GM18511 (cell line): ENCODE data around the gene TDRD3.
"Not testable (repeated sequence)": the region's sequence is repeated elsewhere in the genome, so short reads cannot be mapped to it uniquely, and the experiment has no call there.

Source experiments
- ATAC-seq: cut with Tn5 transposase; IDR thresholded peaks from one replicate; pipeline ENCODE4 v1.9.1; 2021; ENCODE audit warnings: mild to moderate bottlenecking, moderate library complexity; ENCODE audit not compliant: unreplicated experiment

TDRD3 gene

DNA sequence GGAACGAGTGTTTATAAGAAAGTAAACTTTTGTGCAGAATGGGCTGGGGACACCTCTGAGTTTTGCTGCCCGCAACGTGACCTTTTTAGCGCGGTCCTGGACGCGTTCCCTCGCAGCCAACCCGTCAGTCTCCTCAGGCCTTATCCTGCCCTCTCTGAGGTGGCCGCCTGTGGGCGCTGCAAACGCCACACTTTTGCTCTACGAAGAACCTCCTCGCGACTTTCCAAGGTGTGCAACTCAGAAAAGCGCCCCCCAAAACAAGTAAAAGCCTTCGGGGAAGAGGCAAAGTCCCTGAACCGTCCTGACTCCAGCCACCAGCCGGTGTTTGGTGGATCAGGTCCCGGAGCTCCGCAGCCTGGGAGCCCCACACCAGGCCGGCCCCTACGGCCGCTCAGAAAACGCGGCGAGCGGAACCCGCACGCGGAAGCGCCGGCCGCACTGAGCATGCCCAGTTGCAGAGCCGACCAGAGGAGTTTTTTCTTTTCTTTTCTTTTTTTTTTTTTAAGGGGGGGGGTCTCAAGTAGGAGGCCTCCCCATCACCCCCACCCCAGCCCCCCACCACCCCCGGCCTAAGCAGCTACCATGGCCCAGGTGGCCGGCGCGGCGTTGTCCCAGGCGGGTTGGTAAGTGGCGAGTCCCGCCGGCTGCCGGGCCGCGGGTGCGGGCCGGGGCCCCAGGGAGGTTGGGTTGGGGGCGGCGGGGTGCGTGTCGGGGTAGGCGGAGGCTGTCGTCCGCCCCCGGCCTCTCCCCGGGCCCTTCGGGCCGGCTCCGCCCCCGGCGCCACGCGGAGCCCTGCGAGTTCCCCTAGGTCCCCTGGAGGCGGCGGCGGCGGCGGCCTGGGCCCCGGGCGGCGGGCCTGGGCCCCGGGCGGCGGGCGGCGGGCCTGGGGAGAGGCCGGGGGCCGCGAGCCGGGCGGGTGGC is at the start of gene TDRD3:
Gene TDRD3 (plus strand): TSS at position 438 of the 921 bp plus-strand sequence. CDS start 145 bp downstream, at position 583.
- peak; percentile 69 for ATAC-seq

DNA sequence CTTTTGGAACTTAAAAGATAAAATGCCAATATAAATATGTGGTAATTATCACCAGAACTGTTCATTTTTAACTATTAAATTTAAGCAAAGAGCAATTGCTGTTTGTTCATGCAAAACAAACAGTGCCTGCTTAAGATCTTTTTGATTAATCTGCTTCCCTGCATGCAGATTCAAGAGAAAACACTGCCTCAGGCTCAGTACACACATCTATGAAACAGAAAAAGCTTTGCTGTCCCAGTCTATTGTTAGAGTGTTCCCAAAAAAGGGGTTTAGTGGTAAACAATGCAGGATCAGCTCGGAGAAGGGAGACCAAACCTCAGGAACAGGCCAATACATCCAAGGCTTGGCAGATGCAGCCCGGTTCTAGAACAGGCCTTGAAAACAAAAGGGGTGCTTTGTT is 49.3 kb upstream of the TDRD3 start:
- ATAC-seq, result no peak

DNA sequence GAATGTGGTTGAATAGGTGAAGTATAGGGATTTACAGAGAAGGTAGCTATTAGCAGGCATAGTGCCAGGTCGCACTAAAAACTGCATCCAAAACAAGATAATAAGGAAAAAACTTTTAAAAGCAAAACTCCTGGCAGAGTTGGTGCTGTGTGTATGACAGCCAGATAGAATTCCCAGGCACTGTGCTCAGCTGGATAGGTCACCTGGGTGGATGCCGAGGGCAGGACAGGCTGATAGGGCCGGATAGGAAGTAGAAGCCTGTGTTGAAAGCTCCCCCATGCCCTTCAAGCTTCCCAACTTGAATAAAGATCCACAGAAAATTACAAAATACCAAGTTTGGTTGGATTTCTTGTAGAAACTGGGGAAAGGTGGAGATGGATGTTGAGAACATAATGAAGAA is 48.9 kb upstream of the TDRD3 start:
- ATAC-seq, result no peak

DNA sequence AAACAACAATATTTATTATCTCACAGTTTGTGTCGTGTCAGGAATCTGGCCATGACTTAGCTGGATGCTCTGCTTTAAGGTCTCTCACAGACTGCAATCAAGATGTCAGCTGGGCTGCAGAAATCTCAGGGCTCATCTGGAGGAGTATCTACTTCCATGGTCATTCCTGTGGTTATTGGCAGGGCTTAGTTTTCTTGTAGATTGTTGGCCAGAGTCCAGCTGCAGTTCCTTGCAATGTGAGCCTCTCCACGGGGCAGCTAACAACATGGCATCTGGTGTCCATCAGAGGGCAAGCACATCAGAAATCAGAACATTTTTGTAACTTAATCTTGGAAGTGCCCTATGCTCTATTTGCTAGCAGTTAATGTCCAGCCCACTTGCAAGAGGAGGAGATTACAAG is 45.7 kb upstream of the TDRD3 start:
- no peak for ATAC-seq

DNA sequence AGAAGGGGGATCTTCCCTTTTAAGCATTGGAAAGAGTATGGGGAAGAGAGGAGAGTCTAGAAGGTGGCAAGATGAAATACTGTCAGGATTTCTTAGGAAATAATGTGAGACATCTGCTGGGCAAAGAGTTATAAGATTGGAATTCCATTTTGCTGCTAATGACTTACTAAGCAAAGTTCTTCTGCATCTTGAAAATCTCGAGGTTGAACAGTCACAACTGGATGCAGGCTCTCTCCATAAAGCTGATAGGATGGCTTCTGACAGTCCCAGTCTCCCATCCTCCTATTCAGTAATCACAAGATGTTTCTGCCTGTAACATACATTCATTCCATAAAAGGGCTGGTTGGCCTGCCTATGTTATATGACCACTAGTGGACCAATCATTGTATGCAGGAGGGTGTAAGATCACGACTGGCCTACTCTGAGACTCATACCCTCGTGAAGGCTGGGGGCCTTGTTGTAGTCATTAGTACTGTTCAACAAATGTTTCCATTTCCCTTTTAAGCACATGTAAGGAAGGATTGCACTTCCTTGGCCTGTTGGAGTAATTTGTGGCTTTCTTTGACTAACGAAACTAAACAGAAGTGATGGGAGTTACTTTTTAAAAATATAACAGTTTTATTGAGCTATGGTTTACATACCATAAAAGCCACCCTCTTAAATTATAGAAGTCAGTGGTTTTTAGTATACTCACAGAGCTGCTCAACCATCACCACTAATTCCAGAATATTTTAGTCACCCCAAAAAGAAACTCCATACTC is 45.0 kb upstream of the TDRD3 start:
- ATAC-seq, result no peak

DNA sequence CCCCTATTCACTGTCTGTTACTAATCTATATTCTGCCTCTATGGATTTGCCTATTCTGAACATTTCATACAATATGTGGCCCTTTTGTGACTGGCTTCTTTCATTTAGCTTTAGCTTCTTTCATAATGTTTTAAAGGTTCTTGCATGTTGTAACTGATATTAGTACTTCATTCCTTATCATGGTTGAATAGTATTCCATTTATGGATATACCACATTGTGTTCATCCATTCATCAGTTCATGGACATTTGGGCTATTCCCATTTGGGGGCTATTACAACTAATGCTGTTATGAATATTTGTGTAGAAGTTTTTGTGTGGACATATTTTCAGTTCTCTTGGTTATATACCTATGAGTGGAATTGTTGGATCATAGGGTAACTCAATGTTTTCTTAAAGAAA is 44.4 kb upstream of the TDRD3 start:
- ATAC-seq, result no peak

DNA sequence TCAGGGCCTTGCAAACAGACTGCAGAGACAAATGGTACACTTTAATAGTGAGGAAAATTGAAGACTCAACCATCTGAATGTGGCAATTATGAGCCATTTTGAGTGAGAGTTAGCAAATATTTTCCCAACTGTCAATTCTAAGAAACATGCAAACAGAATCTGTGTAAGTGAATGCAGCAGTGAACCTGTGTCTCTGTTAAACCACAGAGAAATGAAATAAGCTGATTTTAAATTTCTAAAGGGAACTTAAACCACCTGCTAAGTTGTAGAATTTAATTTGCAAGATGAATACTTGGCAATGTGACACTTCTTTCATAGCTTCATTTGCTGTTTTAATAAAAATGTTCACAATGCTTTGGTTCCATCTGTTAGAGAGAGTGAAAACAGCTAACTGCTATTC is 42.0 kb upstream of the TDRD3 start:
- ATAC-seq, result no peak

DNA sequence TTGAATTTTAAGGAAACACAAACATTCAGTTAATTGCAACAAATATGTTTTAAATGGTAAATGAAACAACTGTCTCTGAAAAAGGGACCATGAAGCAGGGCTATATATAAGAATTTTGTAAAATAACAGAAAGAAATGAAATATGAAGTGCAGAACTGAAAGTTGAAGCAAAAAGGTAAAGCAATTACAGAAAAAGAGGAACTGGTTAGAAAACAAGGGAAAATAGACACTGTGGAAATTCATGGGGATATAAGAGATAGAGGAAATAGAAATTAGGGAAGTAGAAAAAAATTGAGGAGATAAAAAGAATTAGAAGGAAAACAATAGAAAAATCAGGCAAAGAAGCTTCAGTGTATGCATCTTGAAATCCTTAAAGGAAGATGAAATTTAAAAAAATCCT is 40.0 kb upstream of the TDRD3 start:
- ATAC-seq, result no peak

DNA sequence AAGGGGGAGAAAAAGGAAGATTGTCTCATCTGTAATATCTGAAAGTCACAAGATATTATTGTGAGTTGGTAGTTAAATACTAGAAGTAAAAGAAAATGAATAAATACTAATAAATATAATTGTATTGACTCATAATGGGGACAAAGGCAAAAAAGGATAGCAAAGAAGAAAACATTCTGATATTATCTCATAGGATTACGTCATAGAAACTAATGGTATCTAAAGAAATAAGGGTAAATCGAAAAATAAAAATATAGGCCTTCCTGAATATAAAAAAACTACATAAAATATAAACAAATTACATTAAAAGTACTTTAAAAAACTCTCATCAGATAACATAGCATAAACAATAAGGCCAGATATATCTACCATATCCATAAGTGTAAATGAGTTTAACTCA is 38.6 kb upstream of the TDRD3 start:
- ATAC-seq, result no peak

DNA sequence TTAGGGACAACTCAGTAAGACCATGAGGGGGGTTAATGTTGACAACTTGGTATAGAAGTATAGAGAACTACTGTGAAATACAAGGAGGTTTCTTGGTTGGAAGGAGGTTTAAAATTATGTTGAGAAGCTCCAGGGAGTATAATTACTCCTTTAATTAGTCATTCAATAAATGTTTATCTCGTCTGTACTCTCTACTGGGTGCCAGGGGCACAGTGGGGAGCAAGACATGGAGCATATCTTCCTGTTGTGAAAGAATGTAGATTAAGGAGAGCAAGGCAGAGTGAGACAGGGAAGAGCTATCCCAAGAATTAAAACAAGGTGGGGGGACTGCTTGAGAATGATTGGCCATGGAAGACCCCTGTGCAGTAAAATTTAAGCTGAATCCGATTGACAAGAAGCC is 33.7 kb upstream of the TDRD3 start:
- ATAC-seq, result no peak

DNA sequence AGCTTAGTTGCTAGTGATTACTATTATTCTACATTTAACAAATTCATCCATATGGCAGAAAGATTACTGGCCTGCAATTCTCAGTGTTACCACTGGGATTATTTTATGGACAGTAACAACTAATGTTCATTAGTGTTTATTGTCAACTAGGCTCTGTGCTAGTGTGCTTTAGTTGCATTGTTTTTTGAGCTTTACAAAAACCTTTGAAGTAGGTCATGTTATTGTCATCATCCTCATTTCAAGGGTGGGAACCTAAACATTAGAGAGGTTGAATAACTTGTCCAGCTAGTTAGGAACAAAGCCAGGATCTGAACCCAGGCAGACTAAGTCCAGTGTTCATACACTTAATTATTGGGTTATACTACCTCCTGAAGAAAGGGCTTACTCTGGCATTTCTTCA is 27.8 kb upstream of the TDRD3 start:
- peak; percentile 66 for ATAC-seq

DNA sequence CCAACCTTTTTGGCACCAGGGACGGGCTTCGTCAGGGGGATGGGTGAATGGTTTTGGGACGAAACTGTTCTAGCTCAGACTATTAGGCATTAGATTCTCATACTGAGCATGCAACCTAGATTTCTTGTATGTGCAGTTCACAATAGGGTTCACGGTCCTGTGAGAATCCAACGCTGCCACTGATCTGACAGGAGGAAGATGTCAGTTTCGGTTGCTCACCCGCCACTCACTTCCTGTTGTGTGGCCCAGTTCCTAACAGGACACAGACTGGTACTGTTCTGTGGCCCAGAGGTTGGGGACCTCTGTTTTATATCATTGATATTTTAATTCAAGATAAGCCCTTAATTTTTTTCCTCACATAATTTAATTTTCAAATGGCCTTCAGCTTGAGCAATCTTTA is 26.7 kb upstream of the TDRD3 start:
- no peak for ATAC-seq

DNA sequence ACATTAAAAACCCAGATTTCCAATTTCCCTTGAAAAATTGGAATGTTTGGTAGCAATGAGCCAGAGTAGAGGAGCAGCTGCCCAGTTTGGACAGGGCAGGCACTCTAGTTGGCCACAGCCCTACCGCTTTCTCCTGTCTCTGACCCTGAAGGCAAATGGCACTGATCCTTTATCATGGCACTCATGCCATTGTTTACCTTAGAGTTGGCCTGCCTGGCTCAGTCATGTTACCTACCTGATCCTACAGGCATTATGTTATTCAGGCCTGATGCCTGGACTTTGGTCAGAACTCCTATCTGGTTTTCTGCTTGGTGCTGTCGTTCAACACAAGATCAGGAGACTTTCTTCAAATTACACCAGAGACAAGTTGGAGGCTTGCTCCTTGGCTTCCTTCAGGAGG is 24.9 kb upstream of the TDRD3 start:
- no peak for ATAC-seq

DNA sequence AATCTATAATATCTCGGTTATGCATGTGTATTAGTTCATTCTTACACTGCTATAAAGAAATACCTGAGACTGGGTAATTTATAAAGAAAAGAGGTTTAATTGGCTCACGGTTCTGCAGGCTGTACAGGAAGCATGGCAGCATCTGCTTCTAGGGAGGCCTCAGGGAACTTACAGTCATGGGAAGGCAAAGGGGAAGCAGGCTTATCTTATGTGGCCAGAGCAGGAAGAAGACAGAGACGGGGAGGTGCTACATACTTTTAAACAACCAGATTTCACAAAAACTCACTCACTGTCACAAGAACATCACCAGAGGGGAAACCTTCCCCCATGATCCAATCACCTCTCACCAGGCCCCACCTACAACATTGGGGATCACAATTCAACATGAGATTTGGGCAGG is 17.7 kb upstream of the TDRD3 start:
- ATAC-seq, result not testable (repeated sequence)

DNA sequence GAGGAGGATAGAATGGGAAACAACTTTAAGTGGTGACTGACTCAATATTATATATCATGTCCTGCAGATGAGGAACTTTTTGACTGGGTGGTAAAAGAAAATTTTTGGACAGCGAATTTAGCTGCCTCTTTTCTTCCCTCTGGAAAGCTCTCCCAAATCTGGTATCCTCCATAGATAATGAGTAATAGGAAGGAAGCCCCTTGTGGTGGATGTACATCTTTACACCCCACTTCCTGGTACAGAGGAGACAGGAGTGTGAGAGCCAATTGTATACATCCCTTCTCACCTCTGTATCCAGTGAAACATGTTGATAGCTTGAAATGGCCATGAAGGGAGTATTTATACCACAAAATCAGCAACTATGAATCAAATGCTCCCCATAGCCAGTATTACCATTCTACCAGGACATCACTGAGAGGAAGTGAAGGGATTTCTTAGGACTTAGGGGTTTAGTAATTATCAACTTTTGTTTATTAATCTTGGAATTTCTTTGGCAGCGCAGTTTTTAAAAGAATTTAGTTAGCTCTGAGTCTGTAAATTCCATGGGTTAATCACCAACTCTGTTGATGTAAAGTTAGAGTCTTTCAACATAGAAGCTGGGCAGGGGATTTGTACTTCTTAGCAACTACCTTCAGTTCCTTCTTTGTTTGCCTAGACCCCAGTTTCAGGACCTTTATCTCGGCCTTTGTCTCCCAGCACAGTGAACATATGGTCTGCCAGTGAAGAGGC is 17.0 kb upstream of the TDRD3 start:
- no peak for ATAC-seq

DNA sequence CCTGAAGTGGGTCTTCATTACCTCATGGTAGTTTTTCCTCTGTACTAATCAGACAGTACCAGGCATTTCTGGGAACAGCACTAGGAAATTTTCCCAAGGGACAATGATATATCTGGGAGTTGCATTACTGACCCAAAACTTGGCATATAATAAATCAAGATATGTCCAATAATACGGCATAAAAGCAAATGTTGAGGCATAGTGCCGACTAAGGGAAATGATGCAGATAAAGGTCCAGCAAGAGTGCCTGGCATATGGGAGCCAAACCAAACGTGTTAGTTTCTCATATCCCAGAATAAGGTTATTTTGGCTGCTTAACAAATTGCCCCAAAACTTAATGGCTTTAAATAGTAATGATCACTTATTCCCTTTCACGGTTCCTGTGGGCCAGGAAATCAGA is 12.1 kb upstream of the TDRD3 start:
- ATAC-seq, result no peak

DNA sequence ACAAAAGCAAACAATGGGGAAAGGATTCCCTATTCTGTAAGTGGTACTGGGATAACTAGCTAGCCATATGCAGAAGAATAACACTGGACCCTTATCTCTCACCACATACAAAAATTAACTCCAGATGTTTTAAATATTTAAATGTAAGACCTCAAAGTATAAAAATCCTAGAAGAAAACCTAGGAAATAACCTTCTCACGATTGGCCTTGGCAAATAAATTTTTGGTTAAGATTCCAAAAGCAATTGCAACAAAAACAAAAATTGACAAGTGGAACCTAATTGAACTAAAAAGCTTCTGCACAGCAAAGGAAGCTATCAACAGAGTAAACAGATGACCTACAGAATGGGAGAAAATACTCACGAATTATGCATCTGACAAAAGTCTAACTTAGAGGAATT is 10.8 kb upstream of the TDRD3 start:
- ATAC-seq, result no peak

DNA sequence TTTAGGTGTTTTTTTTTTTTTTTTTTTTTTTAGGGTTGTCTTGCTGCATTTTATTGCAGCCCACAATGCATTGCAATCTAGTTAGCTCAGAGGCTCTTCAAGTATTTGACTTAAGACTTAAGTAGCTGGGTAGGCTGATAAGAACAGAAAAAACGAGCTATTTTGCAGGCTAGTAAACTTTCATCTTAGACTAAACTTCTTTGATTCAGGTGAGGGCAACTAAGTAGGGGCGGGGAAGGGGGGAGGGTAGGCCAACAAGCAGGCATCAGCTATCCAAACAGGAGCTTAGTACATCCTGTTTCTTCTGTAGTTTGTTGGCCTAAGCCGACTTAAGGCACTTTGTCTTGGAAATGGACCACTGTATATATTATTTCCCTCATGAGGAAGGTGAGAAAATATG is 4.9 kb upstream of the TDRD3 start:
- no peak for ATAC-seq

DNA sequence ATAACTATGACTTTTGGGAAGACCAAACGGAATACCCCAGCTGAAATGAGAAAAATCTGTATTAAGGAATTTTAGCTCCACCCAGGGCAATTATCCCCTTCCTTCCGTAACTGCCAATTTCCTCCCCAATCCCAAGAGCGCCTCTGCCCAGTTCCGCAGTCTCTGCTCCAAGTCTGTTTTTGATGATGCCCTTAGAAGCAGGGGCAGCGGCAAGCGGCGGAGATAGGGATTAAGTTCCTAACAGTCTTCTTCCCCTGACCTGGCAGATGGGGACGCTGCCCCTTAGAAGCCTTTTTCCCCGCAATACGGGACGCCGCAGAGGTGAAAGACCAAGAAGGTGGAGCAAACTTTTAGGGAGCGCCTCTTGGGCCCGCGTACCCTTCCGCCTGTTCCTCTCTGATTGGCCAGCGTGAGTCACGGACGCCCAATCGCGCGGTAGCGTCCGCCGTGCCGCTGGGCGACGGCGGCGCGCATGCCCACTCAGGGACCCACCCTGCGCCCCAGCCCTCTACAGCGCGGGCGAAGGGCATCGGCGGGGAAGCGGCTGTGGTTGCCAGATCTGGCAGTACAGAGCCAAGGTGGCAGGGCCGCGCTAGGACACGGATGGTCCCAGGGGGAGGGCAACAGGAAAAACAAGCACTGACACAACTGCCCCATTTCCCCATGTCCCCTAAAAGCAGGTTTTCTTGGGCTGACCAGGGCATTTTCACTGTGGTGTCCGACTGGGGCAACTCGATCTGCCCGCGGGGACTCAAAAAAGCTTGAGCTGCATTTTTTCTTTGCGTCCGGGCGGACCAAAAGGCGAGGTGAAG is 843 bp upstream of the TDRD3 start:
- peak; percentile 69 for ATAC-seq

DNA sequence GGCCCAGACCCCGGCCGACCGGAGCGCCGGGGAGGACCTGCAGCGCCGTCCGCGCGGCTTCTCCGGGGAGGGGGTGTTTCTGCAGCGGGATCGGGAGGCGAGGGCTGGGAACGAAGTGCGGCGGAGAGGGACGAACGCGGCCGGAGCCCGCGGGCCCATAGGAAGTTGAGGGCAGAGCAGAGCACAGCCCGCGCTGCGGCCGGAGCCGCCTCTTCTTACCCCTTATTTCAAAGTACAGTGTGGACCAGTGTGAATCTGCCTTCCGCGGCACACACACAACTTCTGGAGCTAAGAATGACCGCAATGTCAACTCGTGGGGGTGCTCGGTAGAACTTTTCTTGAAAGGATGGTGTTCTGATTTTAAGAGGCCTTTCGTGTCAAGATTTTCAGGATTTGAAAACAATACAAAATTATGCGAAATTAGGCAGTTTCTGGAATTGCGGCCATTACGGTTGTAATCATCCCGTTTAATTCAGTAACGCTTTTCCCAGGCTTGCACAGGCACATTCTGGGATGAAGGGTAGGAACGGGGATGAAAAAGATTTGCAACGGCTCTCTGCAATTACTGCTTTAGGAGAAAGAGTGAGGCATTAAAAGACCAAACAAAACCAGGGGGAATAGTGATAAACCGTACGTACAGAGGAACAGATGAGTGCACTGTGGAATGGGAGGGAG is 821 bp downstream of the TDRD3 start:
- ATAC-seq, result peak; percentile 32
